Pancreas (tissue), 10 donors: Measurements from ENCODE around the gene FGF2. TPM values are rescaled to one million over a fixed set of nuclear protein-coding genes. Genes with fewer than 3 reads are reported as not detected.

Experiments
- ATAC-seq, 4 donors: fragments of 200-7000 bp; cut with Tn5 transposase; one replicate each; pipeline versions ENCODE4 v1.8.0 to v1.9.1; 2020; ENCODE audit warnings: mild to moderate bottlenecking in 4 of 4, moderate library complexity in 4 of 4
- DNase-seq, 6 donors: peaks; one replicate each; pipeline ENCODE4 v3.0.0-alpha.2; 2020
- FAIRE-seq: peaks from 2 replicates; lab custom pipeline; 2012; peaks lifted over from hg19 to GRCh38; lab: Jason Lieb, UNC
- H3K27ac ChIP-seq, 4 donors: fragments of 200-600 bp; sonication (generic); 1 replicate in 3 of 4; 2 replicates in 1 of 4; pipeline versions ENCODE4 v1.5.0 to v1.8.0; 2020
- H3K27me3 ChIP-seq, 4 donors: fragments of 200-600 bp; one replicate each; pipeline ENCODE4 v1.8.0; 2021
- H3K36me3 ChIP-seq, 3 donors: fragments of 200-600 bp; sonication (generic) in 1 of 3; one replicate each; pipeline versions ENCODE4 v1.5.0 to v1.8.0; 2020 to 2021
- H3K4me1 ChIP-seq, 3 donors: fragments of 200-600 bp; one replicate each; pipeline ENCODE4 v1.8.0; 2021
- H3K4me3 ChIP-seq, 4 donors: fragments of 200-600 bp; sonication (generic) in 2 of 4; one replicate each; pipeline versions ENCODE4 v1.5.0 to v1.8.0; 2020 to 2021
- H3K9me3 ChIP-seq, 4 donors: fragments of 200-600 bp; one replicate each; pipeline ENCODE4 v1.8.0; 2021
- WGBS, 2 donors: extraction: QIAGEN DNeasy Blood & Tissue Kit; methylation state at CpG; one replicate each; pipeline ENCODE4 v1.1.7; 2013; 5-methylcytosine and 5-hydroxymethylcytosine counted together
- intact Hi-C, 3 donors: fragments of 100-400 bp; cut with DNase I; formaldehyde crosslinking; loops; one replicate each; pipeline versions ENCODE4 v1.11.1 to v1.14.2; 2022
- polyA plus RNA-seq, 2 donors: library from polyadenylated mRNA; stranded (reverse); fragments of 200-250 nt; gene quantifications; one replicate each; pipeline ENCODE4 v1.2.3, GENCODE V29; 2013
- total RNA-seq, 6 donors: library from RNA; stranded (reverse); fragmentation: NEBNext Ultra II Directional in 4 of 6; extraction: Animal tissue kit (Norgen Biotek cat#: 25700) in 4 of 6; gene quantifications; one replicate each; pipeline versions ENCODE4 v1.2.1 to v1.2.4, GENCODE V29; 2021 to 2023
- TF ChIP-seq, protein P1 (sequence below), 4 donors: fragments of 200-600 bp; sonication (generic) in 3 of 4; IDR thresholded peaks; one replicate each; pipeline versions ENCODE4 v1.5.0 to v1.8.0; 2021; ENCODE audit warnings: antibody characterized with exemption in 4 of 4
- donor health status: healthy with polysubstance abuse.
- donor health status: DM: no; HTN: no; CAD: no; lungs with moderate emphysema.
- donor health status: DM: no; HTN: no; CAD: no.
- donor health status: control.
- donor health status: control.
- donor health status: Bipolar disorder and iron deficiency.
- donor health status: DM: yes; HTN: yes; CAD: no.
- donor health status: DM: no; HTN: no; CAD: no.
- donor health status: DM: no; HTN: no; CAD: no.
- donor health status: DM: yes; HTN: yes; CAD: no.

The FGF2 gene
- total and polyA plus RNA-seq, 8 donors, result 0.41 to 1.6 (median 0.71) TPM

DNA sequence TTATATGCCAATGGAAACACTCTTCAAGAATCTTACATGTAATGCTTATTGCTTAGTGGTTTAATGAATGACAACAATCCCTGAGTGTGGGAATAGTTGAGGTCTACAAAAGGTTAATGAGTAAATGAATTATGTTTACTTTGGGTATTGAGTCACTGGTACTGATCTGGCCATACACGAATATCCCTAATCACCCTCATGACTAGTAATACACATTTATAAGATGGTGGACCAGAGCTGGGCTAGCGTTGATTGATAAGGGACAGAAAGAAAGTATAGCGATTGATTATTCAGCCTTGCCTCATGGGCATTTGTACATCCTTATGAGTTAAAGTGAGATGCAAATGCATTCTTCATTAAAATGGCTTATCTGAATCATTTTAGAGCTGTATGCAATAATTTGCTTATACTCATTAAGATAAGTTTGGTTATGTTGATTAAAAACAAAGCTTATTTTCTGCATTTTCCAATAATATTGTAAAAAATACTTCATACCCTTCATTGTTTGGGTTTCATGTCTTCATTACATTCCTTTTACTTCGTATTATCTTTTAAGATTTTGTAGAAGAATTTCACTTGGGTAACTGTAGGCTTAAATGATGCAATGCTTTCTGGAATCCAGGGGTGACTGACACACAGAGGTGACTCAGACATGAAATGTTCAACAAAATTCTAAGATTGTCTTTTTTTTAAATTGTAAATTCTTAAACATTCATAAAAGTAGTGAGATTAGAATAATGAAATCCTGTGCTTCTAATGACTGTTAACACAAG, 47.4 kb downstream of the FGF2 start:
- TF ChIP-seq, protein P1, sequence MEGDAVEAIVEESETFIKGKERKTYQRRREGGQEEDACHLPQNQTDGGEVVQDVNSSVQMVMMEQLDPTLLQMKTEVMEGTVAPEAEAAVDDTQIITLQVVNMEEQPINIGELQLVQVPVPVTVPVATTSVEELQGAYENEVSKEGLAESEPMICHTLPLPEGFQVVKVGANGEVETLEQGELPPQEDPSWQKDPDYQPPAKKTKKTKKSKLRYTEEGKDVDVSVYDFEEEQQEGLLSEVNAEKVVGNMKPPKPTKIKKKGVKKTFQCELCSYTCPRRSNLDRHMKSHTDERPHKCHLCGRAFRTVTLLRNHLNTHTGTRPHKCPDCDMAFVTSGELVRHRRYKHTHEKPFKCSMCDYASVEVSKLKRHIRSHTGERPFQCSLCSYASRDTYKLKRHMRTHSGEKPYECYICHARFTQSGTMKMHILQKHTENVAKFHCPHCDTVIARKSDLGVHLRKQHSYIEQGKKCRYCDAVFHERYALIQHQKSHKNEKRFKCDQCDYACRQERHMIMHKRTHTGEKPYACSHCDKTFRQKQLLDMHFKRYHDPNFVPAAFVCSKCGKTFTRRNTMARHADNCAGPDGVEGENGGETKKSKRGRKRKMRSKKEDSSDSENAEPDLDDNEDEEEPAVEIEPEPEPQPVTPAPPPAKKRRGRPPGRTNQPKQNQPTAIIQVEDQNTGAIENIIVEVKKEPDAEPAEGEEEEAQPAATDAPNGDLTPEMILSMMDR (IDR thresholded peaks at IDR 0.05), result no peak
- Histone ChIP-seq H3K4me1 (no peaks in the 10 kb centered on the region), H3K27me3 (no peaks in the 10 kb centered on the region), H3K4me3 (no peak overlapping the region), H3K27ac (no peak overlapping the region), H3K9me3 (no peaks in the 10 kb centered on the region), H3K36me3 (no peaks in the 10 kb centered on the region)
- DNase-seq (no peak), FAIRE-seq (no peak), ATAC-seq (no peak)
- 55 to 59% methylated on average over 4 of the region's 4 CpGs for WGBS, 2 donors
- intact Hi-C loops, result no loop called here

DNA sequence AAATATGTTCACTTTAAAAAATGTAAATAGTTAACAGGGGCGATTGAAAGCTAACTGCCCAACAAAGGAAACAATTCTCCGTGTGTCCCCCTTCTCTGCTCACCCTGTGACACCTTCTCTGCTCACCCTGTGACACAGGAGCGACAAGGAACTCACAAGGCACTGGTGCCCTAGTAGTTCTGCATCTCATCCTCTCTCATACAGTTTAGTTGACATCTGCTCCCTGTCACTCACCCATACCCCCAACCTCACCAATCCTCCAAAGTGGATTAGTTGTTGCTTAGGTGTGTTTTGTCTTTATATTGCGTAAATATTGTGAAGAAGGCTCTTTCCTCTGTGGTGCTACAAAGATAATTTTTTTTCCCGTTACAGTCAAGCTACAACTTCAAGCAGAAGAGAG, 49.3 kb downstream of the FGF2 start:
- no peak for FAIRE-seq
- Histone ChIP-seq H3K4me1 (no peaks in the 10 kb centered on the region), H3K4me3 (no peak overlapping the region), H3K9me3 (no peaks in the 10 kb centered on the region), H3K27me3 (no peaks in the 10 kb centered on the region), H3K27ac (no peak overlapping the region), H3K36me3 (no peaks in the 10 kb centered on the region)
- 53 to 74% methylated on average over 5 of the region's 5 CpGs for WGBS, 2 donors
- no peak for ATAC-seq
- TF ChIP-seq, protein P1 (IDR thresholded peaks at IDR 0.05), result no peak
- intact Hi-C loops, result no loop called here
- DNase-seq, result no peak

DNA sequence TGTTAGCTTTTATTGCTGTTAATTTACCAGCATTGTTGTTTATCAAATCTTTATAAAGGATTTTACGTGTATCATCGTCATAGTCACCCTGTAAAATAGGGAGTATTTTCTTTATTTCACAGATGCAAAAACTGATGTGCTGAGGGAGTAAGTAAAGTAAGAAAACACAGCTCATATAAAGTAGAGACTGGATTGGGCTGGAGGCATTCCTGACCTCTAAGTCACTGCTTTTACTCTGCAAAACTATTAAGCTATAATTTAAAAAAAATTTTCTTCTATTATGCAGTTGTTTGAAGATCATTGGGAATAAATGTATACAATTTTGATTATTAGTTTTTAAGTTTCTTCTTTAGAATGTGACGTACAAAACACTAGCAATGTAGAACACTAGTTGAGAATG, 49.8 kb downstream of the FGF2 start:
- DNase-seq (no peak), ATAC-seq (no peak), FAIRE-seq (no peak)
- Histone ChIP-seq H3K4me1 (no peaks in the 10 kb centered on the region), H3K36me3 (no peaks in the 10 kb centered on the region), H3K27me3 (no peaks in the 10 kb centered on the region), H3K27ac (no peak overlapping the region), H3K4me3 (no peak overlapping the region), H3K9me3 (no peaks in the 10 kb centered on the region)
- 67 to 79% methylated on average over 3 of the region's 3 CpGs for WGBS, 2 donors
- TF ChIP-seq, protein P1 (IDR thresholded peaks at IDR 0.05), result no peak
- intact Hi-C loops, result no loop called here

DNA sequence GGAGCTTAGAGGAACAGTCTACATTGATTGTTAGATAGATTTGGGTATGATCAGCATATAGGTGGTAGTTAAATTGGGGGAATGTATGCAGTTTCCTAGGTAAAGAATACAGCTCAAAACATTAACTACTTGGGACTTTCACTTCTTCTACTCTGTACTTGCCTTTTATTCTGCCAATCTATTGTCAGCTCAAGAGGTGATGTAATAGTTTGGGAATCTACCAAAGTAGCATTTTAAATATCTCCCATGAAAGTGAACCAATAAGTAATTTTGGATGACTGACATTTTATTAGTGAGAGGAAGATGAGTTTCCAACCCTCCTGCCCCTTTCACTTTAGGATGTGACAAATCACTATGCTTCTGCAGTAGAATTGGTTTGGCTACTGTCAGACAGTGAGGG, 52.4 kb downstream of the FGF2 start:
- ATAC-seq (no peak), FAIRE-seq (no peak), DNase-seq (no peak)
- no peaks in the 10 kb centered on the region for H3K4me1 ChIP-seq
- H3K27ac ChIP-seq, result no peak overlapping the region
- TF ChIP-seq, protein P1 (IDR thresholded peaks at IDR 0.05), result no peak
- intact Hi-C loops, result no loop called here
- no peaks in the 10 kb centered on the region for H3K27me3 ChIP-seq
- no peak overlapping the region for H3K4me3 ChIP-seq
- no peaks in the 10 kb centered on the region for H3K36me3 ChIP-seq
- H3K9me3 ChIP-seq, result no peaks in the 10 kb centered on the region
